GM18907 (cell line): Measurements from ENCODE around the gene GATA5.
"Not testable (repeated sequence)": the region's sequence is repeated elsewhere in the genome, so short reads cannot be mapped to it uniquely, and the experiment has no call there.

Experiments used
- ATAC-seq: cut with Tn5 transposase; IDR thresholded peaks from one replicate; pipeline ENCODE4 v1.9.1; 2021; ENCODE audit warnings: mild to moderate bottlenecking, moderate library complexity; ENCODE audit not compliant: unreplicated experiment

Gene GATA5

DNA sequence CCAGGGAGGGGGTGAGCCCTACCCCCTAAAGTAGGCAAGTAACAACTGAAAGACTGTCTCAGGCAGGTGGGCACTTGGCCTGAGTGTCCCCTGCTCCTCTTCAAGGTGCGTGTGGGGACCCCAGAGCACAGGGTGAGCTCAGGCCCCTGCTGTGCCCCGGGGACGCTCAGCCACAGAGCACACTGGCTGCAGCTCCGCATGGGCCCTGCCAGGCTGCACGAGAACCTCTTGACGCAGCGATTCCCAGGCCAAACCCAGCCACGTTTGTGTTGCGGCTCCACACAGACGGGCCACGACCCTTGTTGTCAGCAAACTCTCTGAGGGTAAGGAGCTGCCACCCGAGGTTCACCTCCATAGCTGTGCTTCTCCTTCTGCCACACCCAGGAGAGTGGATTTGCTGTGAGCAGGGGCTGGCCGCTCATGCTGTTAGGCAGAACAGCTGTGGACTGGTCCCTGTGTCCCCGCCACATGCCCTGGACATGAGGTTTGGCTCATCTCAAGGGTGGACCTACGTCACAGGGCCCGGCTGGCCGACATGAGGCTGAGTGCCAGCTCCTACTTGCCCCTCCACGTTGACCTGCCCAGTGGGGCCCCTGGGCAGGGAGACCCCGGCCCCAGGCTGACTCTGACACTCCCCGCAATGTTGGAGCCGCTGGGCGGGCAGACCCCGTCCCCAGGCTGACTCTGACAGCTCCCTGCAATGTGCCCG is 29.7 kb upstream of the GATA5 start:
- no peak for ATAC-seq

DNA sequence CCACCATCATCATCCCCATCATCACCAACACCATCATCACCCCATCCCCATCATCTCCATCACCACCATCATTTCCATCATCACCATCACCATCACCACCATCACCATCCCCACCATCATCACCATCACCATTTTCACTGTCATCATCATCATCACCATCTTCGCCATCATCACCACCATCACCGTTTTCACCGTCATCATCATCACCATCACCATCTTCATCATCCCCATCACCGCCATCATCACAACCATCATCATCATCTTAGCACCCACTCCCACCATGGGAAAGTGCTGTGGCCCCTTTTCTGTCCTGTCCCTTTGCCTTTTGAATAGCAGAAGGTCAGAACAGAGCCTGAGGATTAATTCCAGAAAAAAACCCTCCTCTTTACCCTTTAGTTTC is 28.5 kb upstream of the GATA5 start:
- no peak for ATAC-seq

DNA sequence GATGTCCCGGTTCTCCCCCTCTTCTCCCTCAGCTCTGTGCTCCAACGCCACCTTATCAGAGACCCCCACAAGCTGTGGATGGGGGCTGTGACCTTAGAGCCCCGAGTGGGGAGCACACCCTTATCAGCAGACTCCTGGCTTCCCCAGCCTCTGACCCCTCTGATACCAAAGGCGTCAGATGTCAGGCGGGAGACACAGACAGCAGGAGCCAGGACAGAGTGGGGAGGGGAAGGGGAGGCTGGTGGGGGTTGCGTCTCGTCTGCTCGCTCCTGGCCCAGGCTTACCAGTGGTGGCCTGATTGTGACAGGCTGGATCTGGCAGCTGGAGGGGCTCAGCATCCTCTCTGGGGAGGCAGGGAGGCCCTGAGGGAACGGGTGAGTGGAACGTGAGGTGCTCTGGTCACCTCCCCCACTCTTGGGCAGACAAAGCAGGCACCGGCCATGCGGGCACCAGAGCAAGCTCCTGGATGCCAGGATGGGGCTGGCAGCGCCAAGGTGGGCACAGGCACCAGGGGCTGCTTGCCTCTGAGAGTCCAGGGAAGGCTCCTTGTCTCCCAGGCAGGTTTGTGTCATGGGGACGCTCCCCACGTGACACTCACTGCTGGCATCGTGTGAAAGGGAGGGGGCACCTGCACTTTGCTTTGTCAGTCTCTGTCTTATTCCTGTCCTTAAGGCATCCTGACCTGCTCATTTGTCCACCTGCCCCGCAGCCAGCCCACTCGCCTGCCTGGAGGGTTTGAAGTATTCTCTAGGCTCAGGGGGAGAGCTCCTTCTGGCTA is 27.8 kb upstream of the GATA5 start:
- ATAC-seq, result no peak

DNA sequence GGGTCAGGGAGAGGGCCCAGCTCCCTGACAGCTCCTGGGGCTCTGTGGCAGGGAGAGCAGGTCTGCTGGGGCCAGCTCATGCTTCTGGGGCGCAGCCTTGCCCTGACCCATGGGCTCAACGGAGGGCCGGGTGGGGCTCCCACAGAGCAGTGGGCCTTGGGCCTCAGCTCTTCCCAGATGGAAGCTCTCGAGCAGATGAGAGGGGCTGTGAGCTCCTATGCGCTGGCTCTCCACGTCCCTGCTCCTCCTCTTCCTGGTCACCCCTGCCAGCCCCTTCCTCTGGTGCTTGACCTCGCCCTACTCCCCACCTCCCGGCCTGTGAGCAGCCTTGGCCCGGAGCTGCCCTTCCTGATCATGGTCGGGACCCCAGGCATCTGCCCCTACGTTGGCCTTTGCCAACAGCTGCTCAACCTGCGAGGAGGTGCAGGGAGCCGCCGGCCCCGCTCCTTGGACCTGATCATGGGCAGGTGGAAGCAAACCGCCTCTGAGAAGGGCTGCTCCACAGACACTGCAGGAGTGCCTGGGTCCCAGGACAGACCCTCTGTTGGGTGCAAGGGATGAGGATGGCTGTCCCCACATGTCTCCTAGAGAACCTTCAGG is 26.8 kb upstream of the GATA5 start:
- no peak for ATAC-seq

DNA sequence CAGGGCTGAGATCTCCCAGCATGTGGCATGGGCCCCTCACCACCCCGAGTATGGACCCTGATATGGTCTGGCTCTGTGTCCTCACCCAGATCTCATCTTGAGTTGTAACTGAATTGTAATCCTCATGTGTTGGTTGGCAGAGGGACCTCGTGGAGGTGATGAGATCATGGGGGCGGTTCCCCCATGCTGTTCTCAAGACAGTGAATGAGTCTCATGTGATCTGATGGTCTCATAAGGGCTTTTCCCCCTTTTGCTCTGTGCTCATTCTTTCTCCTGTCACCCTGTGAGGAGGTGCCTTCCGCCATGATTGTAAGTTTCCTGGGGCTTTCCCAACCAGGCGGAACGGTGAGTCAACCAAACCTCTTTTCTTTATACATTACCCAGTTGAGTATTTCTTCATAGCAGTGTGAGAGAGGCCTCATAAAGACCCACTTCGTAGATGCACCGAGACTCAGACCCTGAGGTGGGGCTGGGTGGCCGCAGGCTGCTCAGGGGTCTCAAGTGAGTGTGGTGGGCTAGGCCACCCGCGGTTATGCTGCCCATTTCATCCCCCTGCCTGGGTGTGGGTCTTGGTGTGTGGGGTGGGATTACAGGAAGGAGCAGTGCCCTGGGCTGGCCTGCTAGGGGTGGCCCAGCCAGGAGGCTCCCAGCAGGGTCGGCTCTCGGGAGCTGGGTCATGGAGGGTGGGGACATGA is 26.2 kb upstream of the GATA5 start:
- peak; percentile 72 for ATAC-seq

DNA sequence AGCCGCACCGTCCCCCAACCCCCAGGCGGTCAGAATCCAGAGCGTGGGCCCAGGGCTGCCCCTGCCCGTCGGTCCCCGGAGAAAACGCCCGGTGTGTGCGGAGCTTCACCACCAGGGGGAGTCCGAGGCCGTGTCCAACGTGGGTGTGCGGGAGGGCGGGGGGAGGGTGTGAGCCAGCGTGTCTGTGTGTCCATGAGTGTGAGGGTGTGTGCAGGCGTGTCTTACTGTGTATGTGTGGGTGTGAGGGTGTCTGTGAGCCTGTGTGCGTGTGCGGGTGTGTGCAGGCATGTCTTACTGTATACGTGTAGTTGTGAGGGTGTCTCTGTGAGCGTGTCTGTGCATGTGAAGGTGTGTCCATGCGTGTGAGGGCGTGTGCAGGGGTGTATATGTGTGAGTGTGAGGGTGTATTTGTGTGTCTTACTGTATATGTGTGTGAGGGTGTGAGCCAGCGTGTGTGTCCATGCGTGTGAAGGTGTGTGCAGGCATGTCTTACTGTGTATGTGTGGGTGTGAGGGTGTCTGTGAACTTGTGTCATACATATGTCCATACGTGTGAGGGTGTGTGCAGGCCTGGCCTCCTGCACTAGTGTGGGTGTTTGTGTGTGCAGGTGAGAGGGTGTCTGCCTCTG is 24.6 kb upstream of the GATA5 start:
- no peak for ATAC-seq

DNA sequence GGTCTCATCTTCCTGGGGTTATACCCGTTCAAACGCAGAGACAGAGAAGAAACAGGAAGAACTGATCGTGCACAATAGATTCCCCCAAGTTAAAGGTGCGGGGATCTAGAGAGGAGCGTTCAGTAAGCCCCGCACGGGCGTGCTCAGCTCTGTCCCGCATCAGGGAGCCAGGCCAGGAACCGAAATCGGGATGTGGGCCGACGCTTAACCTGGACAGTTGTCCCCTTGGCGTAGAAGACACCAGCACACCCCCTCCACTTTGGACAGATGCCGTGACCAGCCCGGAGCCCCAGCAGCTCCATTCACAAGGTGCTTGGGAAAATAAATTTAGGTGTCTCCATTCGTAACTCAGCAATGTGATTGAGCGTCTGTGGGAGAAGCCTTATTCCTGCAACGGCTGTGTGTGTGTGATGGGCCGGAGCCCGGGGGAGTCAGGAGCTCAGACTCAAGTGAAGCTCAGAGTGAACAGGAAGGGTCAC is 24.0 kb upstream of the GATA5 start:
- no peak for ATAC-seq

DNA sequence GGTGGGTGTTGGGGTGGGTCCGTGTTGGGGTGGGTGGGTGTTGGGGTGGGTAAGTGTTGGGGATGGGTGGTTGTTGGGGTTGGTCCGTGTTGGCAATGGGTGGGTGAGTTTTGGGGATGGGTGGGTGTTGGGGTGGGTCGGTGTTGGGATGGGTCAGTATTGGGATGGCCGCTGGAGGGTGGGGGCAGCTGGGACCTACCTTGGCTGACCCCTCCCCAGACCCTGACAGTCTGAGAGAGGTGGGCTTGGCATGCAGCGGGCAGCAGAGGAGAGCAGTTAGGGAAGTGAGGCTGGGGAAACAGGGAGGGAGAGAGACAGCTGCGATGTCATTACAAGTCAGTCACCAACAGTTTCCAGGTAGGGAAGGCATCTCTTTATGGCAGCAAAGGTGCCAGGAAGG is 23.1 kb upstream of the GATA5 start:
- no peak for ATAC-seq

DNA sequence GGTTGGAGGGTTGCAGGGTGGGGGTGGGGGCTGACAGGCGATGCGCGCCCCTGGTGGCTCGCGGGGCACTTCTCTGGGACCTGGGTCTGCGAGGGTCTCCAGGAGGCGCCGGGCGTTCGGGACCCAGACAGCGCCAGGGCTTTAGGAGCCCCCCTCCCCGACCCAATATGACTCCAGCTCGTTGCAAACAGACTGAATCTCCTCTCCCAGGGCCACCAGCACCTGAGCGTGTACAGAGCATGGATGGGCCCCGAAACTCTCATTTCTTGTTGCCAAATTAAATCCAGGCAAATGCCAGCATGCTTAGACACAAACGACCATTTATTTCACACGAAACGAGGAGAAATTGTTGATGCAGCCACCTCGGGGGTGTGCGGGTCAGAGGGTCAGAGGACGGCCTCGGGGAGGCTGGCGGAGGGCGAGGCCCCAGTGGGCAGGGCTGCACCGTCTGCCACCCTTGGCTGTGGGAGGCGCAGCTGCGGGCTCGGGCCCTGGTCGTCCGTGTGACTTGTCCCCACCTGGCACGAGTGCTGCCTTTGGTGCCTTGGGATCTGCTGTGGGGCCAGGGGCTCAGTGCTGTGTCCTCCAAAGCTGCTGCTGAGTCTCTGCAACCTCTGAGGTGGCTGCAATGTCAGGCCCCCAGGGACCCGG is 20.9 kb upstream of the GATA5 start:
- no peak for ATAC-seq

DNA sequence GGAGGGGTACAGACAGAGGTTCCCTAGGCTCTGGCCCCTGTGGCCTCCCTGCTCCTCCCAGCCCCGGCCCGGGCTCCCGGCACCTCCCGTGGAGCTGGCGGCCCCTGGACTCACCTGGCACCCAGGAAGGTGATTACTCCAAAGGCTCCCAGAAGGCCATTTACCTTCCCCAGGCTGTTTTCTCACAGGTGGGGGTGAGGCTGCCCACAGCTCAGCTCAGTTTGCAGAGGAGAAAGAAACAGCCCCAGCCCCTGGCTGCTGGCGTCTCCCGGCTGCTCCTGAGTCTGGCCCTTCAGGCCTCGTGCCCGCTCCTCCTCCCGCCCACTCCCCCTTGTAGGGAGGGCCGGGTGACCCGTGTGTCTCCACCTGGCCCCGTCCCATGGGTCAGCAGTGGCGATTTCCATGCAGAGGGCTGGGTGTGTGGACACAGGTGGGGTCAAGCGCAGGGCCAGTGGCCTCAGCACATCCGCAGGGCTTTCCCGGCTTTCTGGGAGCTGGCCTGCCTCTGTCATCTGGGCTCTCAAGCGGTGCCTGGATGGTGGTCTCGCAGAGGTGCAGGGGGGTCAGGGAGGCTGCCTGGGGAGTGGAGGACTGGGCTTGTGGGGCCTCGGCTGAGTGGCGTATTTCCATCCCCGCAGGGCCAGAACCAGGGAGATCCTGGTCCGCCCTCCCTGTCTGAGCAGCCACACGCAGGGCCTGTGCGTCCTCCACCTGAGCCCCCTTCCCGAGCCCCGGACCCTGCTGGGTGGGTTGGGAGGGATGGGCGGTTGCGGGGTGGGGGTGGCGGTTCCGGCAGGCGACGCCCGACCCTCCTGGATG is 20.2 kb upstream of the GATA5 start:
- no peak for ATAC-seq

DNA sequence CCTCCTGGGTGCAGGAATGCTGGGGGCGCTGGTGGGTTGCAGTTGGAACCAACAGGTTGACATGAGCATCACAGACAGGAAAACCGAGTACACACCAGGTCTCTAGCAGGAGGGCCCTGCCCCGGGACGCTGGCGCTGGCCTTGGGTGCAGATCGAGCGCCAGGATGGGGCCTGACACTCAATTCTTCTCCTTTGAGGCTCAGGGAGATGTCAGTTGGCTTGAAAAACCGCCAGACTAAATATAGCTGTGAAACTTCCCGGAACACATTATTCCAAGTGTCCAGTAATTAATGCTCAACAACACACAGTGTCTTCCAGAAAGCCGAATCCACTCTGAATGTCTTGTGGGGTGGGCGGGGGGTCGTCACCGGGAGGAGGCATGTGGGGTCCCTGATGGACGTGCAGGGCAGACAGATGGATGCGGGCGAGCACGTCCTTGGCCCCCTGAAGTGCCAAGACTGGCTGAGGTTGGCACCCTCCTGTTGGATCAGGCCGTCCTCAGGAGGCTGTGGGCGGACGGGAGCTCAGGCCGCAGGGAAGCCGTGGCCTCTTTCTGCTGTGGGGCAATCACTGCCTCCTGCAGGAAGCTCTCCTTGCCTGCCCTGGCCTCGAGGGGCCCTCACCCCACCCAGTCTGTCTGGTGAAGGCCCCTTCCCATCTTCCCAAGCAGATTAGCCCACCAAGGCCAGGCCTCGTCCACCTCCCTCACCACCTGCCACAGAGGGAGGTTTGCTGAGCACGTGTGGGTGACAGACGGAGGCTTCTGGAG is 19.4 kb upstream of the GATA5 start:
- no peak for ATAC-seq

DNA sequence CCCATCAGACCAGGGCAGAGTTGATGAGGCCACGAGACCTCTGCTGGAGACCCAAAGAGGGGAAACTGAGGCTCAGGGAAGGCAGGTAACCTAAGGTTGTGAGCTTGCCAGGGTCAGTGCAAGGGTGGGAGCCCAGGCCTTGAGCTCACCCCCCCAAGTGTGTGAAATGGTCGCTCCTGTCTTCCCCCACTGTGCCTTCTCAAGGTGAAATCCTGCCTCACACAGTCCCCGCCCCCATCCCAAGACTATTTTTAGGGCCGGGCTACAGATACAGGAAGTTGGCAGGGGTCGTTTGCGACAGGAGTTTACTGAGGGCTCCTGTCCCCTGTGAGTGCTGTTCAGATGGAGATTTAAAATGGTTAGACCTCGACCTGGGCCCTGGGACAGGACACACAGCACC is 18.7 kb upstream of the GATA5 start:
- ATAC-seq, result no peak

DNA sequence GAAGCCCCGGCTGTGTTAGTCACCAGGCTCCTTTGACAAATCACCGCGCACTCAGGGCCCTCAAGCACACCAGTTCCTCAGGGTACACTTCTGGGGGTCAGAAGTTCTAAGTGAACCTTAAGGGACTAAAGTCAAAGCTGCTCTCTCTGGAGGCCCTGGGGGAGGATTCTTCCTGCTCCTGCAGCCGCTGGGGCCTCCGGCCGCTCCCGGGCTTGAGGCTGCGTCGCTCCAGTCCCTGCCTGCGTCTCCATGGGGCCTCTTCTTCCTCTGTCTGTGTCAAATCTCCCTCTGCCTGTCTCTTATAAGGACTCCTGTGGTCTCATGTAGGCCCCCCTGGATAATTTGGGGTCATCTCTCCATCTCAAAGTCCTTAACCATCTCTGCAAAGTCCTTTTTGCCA is 18.1 kb upstream of the GATA5 start:
- ATAC-seq, result no peak

DNA sequence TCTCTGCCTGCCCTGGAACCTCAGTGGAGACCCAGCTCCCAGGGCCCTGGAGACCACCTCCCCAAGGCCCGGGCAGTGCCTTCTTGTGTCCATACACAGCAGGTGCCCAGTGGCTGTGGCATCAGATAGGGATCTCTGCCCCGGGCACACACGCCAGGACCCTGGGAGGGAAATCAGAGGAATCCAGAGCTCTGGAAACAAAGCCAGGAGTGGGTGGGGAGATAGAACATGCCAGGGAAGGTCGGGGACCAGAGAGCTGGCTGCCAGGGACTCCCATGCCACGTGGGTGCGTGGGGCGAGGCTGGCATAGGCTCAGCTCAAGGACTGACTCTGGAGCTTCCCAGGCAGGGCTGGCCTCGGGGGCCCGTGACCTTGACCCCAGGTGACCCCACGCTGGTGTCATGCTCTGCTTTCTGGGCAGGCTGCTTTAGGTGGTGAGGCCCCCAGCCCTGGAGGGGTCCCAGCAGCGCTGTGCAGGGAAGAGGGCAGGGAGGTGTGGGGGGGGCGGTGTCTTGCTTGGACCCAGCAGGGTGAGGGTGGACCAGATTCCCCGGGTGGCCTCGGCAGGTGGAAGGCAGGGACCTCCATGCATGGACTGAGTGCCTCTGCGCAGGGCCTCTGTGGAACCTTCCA is 17.6 kb upstream of the GATA5 start:
- ATAC-seq, result no peak

DNA sequence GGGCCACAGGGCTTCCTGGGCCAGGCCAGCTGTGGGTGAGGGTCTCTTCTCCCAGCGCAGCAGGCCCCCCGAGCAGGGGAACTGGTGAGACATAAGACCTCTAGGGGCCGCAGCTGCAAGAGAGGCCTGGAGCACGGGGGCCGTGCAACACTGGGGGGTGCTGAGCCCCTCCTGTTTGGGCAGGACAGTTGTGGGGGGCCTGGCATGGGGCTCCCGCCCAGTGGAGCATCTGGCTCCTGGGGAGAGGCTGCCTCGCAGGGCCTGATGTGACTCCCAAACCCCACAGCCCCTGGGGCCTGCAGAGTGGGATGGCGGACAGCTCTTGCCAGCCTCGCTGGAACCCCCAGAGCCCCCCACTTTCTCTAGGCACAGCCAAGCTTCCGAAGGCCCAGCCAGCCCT is 16.9 kb upstream of the GATA5 start:
- no peak for ATAC-seq

DNA sequence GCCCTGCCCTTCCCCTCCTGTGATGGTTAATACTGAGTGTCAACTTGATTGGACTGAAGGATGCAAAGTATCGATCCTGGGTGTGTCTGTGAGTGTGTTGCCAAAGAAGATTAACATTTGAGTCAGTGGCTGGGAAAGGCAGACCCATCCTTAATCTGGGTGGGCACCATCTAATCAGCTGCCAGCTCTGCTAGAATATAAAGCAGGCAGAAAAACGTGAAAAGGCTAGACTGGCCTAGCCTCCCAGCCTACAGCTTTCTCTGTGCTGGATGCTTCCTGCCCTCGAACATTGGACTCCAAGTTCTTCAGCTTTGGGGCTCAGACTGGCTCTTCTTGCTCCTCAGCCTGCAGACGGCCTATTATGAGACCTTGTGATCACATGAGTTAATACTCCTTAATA is 15.0 kb upstream of the GATA5 start:
- not testable (repeated sequence) for ATAC-seq

DNA sequence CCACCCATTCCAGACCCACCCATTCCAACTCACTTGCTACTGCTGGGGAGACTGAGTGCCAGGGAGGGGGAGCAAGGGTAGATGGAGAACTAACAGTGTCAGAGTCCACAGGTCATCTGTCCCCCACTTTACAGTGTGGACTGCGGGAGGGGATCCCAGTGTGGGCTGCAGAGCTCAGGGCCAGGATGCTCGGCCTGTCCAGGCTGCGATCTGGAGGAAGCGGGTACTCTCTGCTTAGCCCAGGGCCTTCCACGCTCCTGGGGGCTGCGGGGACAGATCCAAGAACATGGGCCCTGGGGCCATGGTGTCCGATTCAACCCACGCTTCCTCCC is 14.1 kb upstream of the GATA5 start:
- ATAC-seq, result no peak

DNA sequence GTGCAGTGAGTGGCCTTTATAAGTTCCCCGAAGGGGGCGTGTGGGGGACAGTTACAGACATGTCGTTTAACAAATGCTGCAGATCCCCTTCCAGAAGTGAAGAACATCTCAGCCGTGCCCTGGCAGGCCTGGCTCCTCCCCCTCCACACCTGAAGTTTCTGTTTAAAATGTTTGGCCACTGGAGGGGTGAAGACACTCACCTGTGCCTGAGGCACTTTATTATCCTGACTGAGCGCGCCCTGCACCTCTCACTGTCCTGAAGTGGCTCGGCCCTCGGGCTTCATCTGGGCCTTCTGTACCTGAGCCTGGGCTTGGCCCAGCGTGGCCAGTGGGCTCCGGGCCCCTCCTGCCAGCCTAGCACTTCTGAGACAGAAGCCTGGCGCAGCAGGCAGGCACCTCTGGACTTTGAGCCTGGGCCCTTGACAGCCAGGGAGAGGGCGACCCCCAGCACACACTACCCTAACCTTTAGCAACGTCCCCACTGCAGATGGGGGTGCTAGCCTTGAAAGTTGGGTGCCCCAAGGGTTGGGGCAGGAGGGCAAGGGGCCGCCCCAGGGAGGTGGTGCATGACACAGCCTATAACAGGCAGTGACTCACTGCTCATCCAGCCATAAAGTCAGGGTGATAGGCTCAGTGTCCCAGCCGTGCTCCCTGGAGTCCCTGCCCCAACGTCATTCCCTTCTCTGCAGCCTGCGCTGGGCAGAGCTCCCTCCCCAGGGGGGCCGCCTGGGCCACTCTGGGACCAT is 13.6 kb upstream of the GATA5 start:
- ATAC-seq, result no peak
